Mesendoderm (in vitro differentiated cells): ENCODE measurements around the gene SGSM1.

Experiments used
- DNase-seq: peaks from one replicate; pipeline ENCODE4 v3.0.0; 2013
- H2AK5ac ChIP-seq: 2 replicates; pipeline ENCODE4 v1.6.1; 2013; ENCODE audit warnings: low read length, inconsistent platforms
- H2BK120ac ChIP-seq: 2 replicates; pipeline ENCODE4 v1.6.1; 2013; ENCODE audit warnings: low read depth, mild to moderate bottlenecking, low read length, moderate library complexity, mixed read lengths
- H2BK15ac ChIP-seq: replicated peaks from 2 replicates; pipeline ENCODE4 v1.6.1; 2013; ENCODE audit warnings: low read depth, mild to moderate bottlenecking, moderate library complexity
- H2BK5ac ChIP-seq: 2 replicates; pipeline ENCODE4 v1.6.1; 2013; ENCODE audit warnings: low read length, inconsistent platforms
- H3K18ac ChIP-seq: 2 replicates; pipeline ENCODE4 v1.6.1; 2013; ENCODE audit warnings: mild to moderate bottlenecking, low read length, mixed read lengths
- H3K23ac ChIP-seq: one replicate; pipeline ENCODE4 v1.6.1; 2013; ENCODE audit warnings: low read length
- H3K27ac ChIP-seq: 2 replicates; pipeline ENCODE4 v1.5.1; 2013; ENCODE audit warnings: low read depth, mild to moderate bottlenecking, inconsistent platforms, low read length, moderate library complexity
- H3K27me3 ChIP-seq: 2 replicates; pipeline ENCODE4 v1.6.1; 2013; ENCODE audit warnings: low read length, control low read depth, mild to moderate bottlenecking, inconsistent platforms; ENCODE audit not compliant: insufficient read depth, poor library complexity
- H3K36me3 ChIP-seq: 2 replicates; pipeline ENCODE4 v1.6.1; 2013; ENCODE audit warnings: low read length, inconsistent platforms; ENCODE audit not compliant: control insufficient read depth, insufficient read depth
- H3K4ac ChIP-seq: one replicate; pipeline ENCODE4 v1.6.1; 2013; ENCODE audit warnings: low read depth, mild to moderate bottlenecking, low read length, moderate library complexity
- H3K4me1 ChIP-seq: 2 replicates; pipeline ENCODE4 v1.6.1; 2013; ENCODE audit warnings: low read depth, low read length, inconsistent platforms; ENCODE audit not compliant: control insufficient read depth
- H3K4me2 ChIP-seq: 2 replicates; pipeline ENCODE4 v1.6.1; 2013; ENCODE audit warnings: low read length
- H3K4me3 ChIP-seq: 2 replicates; pipeline ENCODE4 v1.5.1; 2013; ENCODE audit warnings: mild to moderate bottlenecking, low read length
- H3K56ac ChIP-seq: one replicate; pipeline ENCODE4 v1.6.1; 2013; ENCODE audit warnings: low read length
- H3K79me1 ChIP-seq: 2 replicates; pipeline ENCODE4 v1.6.1; 2013; ENCODE audit warnings: low read length, inconsistent platforms
- H3K79me2 ChIP-seq: 2 replicates; pipeline ENCODE4 v1.6.1; 2013; ENCODE audit warnings: mild to moderate bottlenecking, low read length; ENCODE audit not compliant: control insufficient read depth, insufficient read depth
- H3K9ac ChIP-seq: 2 replicates; pipeline ENCODE4 v1.6.1; 2013; ENCODE audit warnings: low read length, inconsistent platforms
- H4K5ac ChIP-seq: one replicate; pipeline ENCODE4 v1.6.1; 2013; ENCODE audit warnings: low read length
- H4K8ac ChIP-seq: one replicate; pipeline ENCODE4 v1.6.1; 2013; ENCODE audit warnings: low read depth, mild to moderate bottlenecking, control low read depth, low read length, moderate library complexity
- WGBS: extraction: QIAGEN DNeasy Blood & Tissue Kit; methylation state at CpG from one replicate; pipeline ENCODE4 v1.1.7; 2013; ENCODE audit warnings: low lambda C conversion rate, missing lambda C conversion rate; ENCODE audit not compliant: insufficient coverage; ENCODE audit errors: extremely low coverage; 5-methylcytosine and 5-hydroxymethylcytosine counted together

The SGSM1 gene

GRCh38 chr22:24947881-24948280 is 141.9 kb downstream of the SGSM1 start:
- Histone ChIP-seq H2BK15ac (no peak overlapping the region), H3K18ac (no peak overlapping the region), H2BK120ac (no peak overlapping the region), H3K56ac (peak overlapping the region; percentile 54), H3K36me3 (no peaks in the 10 kb centered on the region), H3K79me2 (no peaks in the 10 kb centered on the region), H3K4me3 (no peak overlapping the region), H2BK5ac (no peak overlapping the region), H3K23ac (no peak overlapping the region), H3K4ac (no peak overlapping the region), H3K79me1 (no peaks in the 10 kb centered on the region), H3K4me2 (no peak overlapping the region), H3K27ac (no peak overlapping the region), H4K5ac (no peak overlapping the region), H4K8ac (no peak overlapping the region), H3K9ac (no peak overlapping the region), H2AK5ac (no peak overlapping the region), H3K4me1 (peaks cover 9% of the 10 kb centered on the region), H3K27me3 (no peaks in the 10 kb centered on the region)
- WGBS, result no CpG with 5 or more reads among the region's 12 CpGs
- peak; percentile 44 for DNase-seq

DNA sequence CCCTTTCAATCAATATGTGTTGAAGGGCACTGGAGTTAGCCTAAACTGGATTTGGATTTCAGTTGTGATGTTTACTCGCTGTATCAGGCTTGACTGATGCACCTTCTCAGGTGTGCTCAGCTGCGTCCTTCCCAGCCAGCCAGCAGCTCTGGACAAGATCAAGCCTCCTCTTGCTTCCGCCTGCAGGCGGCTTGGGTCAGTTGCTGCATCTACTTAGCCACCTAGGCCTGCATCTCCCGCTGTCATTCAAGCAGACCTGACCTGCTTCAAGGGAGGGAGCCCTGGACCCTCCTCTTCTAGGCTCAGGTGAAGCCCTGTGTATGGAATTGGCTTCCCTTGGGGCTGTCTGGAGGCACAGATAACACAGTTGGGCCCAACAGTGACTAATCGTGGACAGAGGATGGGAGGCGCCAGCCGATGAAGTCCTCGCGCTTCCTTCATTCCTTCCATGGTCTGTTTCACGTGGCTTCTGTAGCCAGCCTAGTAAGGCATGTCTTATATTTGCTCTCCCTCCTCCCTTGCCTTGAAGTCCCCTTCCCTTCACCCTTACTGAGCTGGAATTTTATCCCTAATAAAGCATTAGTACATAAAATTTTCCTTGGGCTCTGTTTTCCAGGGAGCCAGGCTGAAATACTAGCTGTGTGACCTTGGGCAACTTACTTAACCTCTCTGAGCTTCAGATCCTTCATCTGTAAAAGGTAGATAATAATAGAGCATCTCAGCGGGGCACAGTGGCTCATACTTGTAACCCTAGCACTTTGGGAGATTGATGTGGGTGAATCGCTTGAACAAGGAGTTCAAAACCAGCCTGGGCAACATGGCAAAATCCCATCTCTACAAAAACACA is 142.6 kb downstream of the SGSM1 start:
- no peak overlapping the region for H3K4ac ChIP-seq
- H4K5ac ChIP-seq, result no peak overlapping the region
- H4K8ac ChIP-seq, result no peak overlapping the region
- H3K9ac ChIP-seq, result no peak overlapping the region
- peak; percentile 67 for DNase-seq
- H3K27ac ChIP-seq, result no peak overlapping the region
- no peaks in the 10 kb centered on the region for H3K27me3 ChIP-seq
- no peak overlapping the region for H3K4me2 ChIP-seq
- H2AK5ac ChIP-seq, result no peak overlapping the region
- no peaks in the 10 kb centered on the region for H3K79me2 ChIP-seq
- no CpG with 5 or more reads among the region's 13 CpGs for WGBS
- no peak overlapping the region for H3K4me3 ChIP-seq
- H3K23ac ChIP-seq, result no peak overlapping the region
- no peak overlapping the region for H2BK5ac ChIP-seq
- no peak overlapping the region for H3K18ac ChIP-seq
- H2BK120ac ChIP-seq, result no peak overlapping the region
- H3K36me3 ChIP-seq, result no peaks in the 10 kb centered on the region
- peaks cover 9% of the 10 kb centered on the region for H3K4me1 ChIP-seq
- no peak overlapping the region for H2BK15ac ChIP-seq
- H3K56ac ChIP-seq, result peak overlapping the region; percentile 54
- H3K79me1 ChIP-seq, result no peaks in the 10 kb centered on the region

- Histone ChIP-seq H3K23ac (no peak overlapping the region), H3K4ac (no peak overlapping the region), H3K4me3 (no peak overlapping the region), H2BK15ac (no peak overlapping the region), H3K36me3 (no peaks in the 10 kb centered on the region), H4K8ac (no peak overlapping the region), H3K27ac (no peak overlapping the region), H3K27me3 (no peaks in the 10 kb centered on the region), H2BK5ac (no peak overlapping the region), H2AK5ac (no peak overlapping the region), H4K5ac (no peak overlapping the region), H3K79me2 (peaks cover 9% of the 10 kb centered on the region), H3K4me2 (peak overlapping the region; percentile 14), H3K79me1 (peaks cover 6% of the 10 kb centered on the region), H3K4me1 (peaks cover 15% of the 10 kb centered on the region), H3K9ac (peak overlapping the region; percentile 5), H2BK120ac (no peak overlapping the region), H3K18ac (no peak overlapping the region), H3K56ac (peak overlapping the region; percentile 50)
- DNase-seq, result peak; percentile 97
- no CpG with 5 or more reads among the region's 7 CpGs for WGBS
Measured at GRCh38 chr22:24950272-24950902, 144.4 kb downstream of the SGSM1 start.

- Histone ChIP-seq H2BK120ac (no peak within 1 kb of the TSS), H3K79me1 (peaks cover 12% of the 10 kb centered on the region), H4K5ac (no peak within 1 kb of the TSS), H3K27me3 (no peaks in the 10 kb centered on the region), H2AK5ac (no peak within 1 kb of the TSS), H4K8ac (no peak within 1 kb of the TSS), H3K4me3 (peak within 1 kb of the TSS; percentile 30), H3K56ac (peak within 1 kb of the TSS; percentile 89), H3K36me3 (no peaks in the 10 kb centered on the region), H3K18ac (peak within 1 kb of the TSS; percentile 72), H3K27ac (peak within 1 kb of the TSS; percentile 64), H3K4me2 (peak within 1 kb of the TSS; percentile 51), H3K79me2 (peaks cover 17% of the 10 kb centered on the region), H2BK5ac (peak within 1 kb of the TSS; percentile 84), H3K9ac (peak within 1 kb of the TSS; percentile 77), H3K4ac (peak within 1 kb of the TSS; percentile 38), H2BK15ac (no peak within 1 kb of the TSS), H3K23ac (peak within 1 kb of the TSS; percentile 85), H3K4me1 (peaks cover 15% of the 10 kb centered on the region)
- DNase-seq, result peak; percentile 98
- WGBS, result no CpG with 5 or more reads among the region's 71 CpGs
Measured at GRCh38 chr22:24951942-24952836, 146.2 kb downstream of the SGSM1 start, which contains the start of gene KIAA1671. Gene KIAA1671, plus strand, starts transcription at chr22:24952716. Its CDS starts 75,284 bp downstream, at chr22:25028000.

DNA sequence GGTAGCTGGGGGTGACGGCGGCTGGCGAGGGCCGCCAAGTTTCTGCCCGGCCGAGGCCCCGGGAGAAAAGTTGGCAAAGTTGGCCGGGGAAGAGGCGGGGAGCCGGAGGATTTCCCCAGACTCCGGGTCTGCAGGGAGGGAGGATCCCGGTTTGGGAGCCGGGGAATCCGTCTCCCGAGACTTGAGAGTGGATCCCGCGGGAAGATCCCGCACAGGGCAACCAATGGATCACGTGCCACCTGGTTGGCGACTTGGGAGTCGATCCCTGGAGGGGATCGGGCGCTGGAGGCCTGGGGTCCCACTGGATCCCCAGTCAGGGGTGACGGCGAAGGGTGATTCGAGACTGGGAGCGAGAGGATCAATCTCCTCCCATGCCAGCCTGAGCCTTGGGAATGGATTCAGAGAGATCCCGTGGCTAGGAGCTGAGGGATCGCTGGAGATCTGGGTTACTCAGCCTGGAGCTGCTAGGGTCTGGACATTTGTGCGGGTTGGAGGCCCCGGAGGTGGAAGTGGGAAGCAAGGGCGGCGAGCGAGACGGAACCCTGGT is 146.9 kb downstream of the SGSM1 start:
- no peak overlapping the region for H2BK5ac ChIP-seq
- peak overlapping the region; percentile 9 for H3K4me3 ChIP-seq
- no peak overlapping the region for H2AK5ac ChIP-seq
- no peak overlapping the region for H2BK120ac ChIP-seq
- H3K4me2 ChIP-seq, result peak overlapping the region; percentile 6
- H3K18ac ChIP-seq, result peak overlapping the region; percentile 72
- H3K9ac ChIP-seq, result peak overlapping the region; percentile 63
- peak; percentile 93 for DNase-seq
- no peak overlapping the region for H4K8ac ChIP-seq
- peak overlapping the region; percentile 38 for H3K4ac ChIP-seq
- no peaks in the 10 kb centered on the region for H3K36me3 ChIP-seq
- no peak overlapping the region for H2BK15ac ChIP-seq
- H4K5ac ChIP-seq, result no peak overlapping the region
- no peaks in the 10 kb centered on the region for H3K27me3 ChIP-seq
- no CpG with 5 or more reads among the region's 35 CpGs for WGBS
- H3K56ac ChIP-seq, result peak overlapping the region; percentile 75
- peaks cover 12% of the 10 kb centered on the region for H3K4me1 ChIP-seq
- peaks cover 14% of the 10 kb centered on the region for H3K79me1 ChIP-seq
- no peak overlapping the region for H3K23ac ChIP-seq
- H3K79me2 ChIP-seq, result peaks cover 18% of the 10 kb centered on the region
- H3K27ac ChIP-seq, result peak overlapping the region; percentile 39
